HS-5 (cell line): ENCODE measurements around the gene LHPP.
"Not testable (repeated sequence)": the region's sequence is repeated elsewhere in the genome, so short reads cannot be mapped to it uniquely, and the experiment has no call there.

Experiments
- DNase-seq: peaks from one replicate; pipeline ENCODE4 v3.0.0-alpha.2; 2012; ENCODE audit warnings: low read depth

The LHPP gene

DNA sequence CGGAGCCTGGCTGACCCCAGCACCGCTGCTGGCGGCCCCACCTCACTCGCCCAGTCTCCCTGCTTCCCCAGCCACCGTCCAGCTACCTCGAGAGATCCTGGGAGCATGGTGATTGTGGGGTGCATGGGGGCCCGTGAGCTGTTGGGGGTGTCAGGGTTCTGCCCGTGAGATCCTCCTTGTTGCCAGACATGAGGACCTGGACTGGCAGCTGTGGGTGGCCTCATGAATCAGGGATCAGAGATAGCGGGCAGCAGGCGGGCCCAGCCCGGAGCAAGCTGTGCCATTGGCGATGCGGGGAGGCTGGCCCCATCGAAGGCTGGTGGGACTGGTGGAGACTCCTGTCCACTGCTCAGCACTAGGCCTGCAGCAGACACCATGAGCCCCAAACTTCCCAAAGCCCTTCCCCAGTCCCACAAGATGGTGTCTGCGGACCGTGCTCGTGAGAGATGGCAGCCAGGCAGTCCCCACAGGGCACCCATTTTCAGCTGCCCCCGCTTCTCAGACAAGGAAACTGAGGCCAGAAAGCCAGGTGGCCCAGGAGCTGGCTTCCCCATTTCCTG lies 75.6 kb downstream of the LHPP start:
- no peak for DNase-seq

DNA sequence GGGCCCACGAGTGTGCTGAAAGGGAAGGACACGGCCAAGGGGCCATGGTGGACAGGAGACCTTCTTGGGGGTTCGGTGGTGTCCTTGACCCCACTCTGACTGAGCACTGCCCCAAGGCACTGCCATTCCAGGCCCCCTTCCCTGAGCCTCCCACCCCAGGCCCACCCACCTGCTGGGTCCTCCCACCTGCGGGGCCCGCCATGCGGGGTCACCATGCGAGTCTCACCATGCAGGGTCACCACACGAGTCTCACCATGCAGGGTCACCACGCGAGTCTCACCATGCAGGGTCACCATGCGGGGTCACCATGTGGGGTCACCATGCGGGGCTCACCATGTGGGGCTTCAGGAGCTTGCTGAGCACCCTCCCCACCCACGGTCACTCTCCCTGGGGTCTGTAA lies 76.3 kb downstream of the LHPP start:
- no peak for DNase-seq

DNA sequence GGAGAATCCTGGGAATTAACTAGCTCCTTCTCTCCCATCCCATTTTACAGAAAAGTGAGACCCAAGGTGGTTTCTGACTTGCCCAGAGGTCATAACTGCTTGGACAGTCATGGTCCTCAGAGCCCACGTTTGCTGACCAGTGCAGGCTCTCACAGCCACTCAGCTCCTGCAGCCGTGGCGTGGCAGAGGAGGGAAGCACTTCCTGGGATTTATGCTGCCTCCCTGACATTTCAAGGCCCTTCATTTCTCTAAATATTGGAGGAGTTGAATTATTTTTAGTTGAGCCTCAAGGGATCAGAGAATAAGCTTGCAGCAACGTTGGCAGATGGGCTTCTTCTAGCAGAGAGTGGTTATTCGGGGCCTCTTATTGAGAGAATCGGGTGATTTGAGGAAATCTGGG lies 77.1 kb downstream of the LHPP start:
- DNase-seq: no peak

DNA sequence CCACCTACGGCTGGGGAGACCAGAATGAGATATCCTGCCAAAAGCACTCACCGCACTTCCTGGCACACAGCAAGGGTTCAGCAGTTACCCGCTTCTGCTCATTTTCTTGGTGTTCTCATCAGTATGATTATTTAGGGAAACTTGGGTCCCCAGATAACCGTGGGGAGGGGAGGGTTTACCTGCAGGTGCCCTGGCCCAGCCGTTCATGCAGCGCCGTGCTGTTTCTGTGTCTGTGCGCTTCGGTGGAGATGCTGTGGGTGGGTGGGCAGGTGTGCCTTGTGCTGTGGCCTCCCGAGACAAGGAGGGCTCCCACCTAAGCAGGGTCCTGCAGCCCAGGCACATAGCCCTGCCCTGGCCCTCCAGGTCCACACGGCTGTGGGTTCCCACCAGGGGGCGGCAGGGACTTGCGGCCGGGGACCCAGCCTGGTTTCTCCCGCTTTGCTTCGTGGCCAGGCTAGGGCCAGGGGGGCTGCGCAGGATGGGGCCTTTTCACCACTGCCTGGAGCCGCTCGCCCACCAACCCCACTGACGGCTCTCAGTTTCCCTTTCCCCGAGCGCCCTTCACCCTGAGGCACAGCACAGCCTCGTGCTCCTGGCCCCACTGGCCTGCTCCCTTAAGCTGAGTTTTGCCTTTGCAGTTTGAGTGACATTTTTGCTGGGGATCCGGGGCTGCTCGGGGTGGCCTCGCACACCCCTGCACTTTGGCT lies 78.5 kb downstream of the LHPP start:
- no peak for DNase-seq

- DNase-seq: no peak
Measured at GRCh38 chr10:124541076-124541903, 79.7 kb downstream of the LHPP start.

DNA sequence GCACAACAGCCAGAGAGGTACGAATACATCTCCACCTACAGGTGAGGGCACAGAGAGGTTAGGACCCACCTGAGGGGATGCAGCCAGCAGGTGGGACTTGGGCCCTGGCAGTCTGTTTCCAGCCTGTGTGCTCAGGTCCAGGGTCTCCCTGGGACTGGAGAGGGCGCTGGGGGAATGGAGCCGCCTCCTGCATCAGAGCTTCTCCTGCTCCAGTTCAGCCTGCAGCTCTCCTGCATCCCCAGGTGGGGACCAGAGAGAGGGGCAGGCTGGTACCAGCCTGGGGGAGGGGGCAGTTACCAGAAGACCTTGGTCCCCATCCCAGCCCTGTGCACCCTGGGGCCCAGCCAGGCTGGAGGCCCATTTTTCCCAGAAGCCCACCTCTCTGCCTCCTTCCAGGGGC lies 80.7 kb downstream of the LHPP start:
- no peak for DNase-seq

DNA sequence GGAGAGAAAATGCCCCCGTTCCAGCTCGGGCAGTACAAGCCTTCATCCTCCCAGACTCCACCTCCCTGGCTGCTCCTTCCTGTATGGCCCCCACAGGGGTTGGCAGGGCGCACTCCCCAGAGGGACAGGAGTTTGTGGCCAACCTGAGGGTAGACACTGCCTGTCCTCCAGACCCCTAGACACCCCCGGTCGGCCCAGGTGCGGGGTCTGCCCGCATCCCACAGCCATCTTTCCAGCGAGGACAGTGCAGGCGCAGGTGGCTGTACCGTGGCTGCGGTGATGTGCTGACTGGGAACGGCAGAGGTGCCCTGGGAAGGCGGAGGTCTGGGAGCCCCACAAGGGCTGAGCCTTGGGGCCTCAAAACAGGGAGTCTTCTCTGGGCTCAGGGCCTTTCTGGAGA lies 81.5 kb downstream of the LHPP start:
- DNase-seq: no peak

GRCh38 chr10:124543971-124544370 lies 82.3 kb downstream of the LHPP start:
- DNase-seq: no peak

- DNase-seq: no peak
Measured at GRCh38 chr10:124544711-124545110, 83.1 kb downstream of the LHPP start.

DNA sequence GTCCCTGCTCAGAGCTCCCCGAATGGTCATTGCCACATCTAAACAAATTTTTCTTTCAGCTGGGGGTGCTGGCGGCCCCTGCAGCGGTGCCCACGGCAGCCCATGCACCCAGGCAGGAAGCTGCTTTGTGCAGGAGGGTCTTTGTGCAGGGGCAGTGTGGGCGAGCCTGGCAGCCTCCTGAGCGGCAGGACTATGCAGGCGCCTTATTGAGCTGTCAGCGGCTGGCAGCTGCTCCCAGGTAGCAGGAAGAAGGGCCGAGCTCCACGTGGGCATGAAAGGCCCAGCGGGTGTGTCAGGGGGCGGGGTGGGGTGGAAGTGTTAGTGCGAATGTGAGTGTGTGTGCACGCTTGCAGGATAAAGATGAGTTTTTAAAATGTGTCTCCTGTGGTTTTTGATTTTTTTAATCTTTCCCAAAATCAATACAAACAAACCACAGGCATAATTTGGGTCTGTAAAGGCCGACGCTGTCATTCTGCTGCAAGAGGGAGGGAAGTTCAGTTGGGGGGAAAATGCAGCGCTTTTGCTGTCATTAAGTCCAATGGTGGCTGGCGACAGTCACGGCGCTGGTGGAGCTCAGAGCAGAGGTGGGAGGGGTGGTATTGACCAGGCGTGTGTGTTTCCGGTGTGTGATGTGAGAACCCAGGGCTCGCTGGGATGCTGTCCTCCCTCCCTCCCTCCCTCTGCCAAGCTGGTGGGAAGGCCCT lies 83.9 kb downstream of the LHPP start:
- no peak for DNase-seq

- DNase-seq: no peak
Measured at GRCh38 chr10:124546055-124546369, 84.4 kb downstream of the LHPP start.

DNA sequence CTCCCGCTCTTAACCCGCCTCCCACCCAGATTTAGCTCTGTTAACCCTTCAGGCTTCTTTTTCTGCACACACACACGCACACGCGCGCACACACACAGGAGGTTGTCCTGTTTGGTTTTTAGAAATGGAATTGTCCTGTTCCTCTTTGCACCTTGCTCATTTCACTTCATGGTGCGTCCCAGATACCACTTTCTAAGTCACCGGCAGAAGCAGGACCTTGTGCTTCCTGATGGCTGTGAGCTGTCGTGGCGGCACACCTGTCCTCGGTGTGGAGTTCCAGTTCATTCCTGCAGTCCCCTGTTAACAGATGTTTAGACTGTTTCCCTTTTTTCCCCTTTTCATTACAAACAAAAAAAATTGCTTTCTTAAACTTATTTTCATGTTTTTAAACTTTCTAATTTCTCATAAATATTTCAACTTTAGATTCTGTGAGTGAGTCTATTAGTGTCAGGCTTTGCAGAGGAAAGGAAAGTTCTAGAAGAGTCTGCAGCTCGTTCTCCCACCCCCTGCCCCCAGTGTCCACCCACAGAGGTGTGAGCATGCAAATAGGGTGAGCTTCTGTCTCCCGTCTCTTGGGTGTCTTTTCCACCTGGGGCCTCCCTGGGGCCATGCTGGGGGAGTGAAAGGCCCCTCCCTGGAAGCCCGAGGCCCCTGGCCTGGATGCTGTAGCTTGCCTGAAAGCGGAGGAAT lies 85.5 kb downstream of the LHPP start:
- no peak for DNase-seq

- DNase-seq: no peak
Measured at GRCh38 chr10:124547647-124548168, 86.1 kb downstream of the LHPP start.

DNA sequence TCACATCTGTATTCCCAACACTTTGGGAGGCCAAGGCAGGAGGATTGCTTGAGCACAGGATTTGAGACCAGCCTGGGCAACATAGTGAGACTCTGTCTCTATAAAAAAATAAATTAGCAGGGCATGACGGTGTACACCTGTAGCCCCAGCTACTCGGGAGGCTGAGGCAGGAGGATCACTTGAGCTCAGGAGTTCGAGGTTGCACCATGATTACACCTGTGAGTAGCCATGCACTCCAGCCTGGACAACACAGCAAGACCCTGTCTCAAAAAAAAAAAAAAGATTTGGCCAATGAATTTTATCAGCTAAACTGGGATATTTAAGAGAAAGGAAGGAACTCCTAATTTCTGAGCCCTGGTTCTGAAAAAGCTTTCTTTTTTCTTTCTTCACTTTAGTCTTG lies 87.5 kb downstream of the LHPP start:
- not testable (repeated sequence) for DNase-seq

DNA sequence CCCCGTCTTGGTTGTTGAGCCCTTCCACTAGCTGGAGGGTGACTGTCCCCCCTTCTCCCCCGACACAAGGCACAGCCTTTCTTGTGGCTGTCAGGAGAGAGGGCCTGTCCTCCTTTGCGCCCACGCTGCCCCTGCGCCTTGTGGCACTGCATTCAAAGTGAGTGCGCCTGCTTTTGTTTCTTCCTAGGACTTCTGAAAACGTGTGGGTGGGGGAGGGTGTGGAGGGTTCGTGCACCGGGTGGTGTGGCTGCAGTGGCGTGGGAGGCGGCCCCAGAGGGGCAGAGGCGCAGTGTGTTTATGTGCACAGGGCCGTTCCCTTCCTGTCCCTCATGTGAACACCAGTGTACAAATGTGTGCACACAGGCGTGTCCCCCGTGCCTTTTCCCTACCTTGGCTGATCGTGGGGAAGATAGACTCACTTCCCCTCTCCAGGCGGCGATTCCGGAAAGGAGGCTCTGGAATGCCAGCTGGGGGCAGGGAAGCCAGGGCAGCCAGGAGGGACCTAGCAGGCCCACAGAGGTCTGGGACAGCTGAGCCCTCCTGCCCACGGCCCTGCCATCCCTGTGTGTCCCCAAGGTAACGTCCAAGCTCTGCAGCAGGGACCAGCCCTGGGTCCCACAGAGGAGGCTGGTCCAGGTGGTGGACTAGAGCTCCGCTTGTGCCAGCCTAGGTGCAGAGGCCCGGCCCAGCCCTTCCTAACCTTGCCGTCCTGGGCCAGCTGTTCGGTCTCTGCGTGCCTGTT lies 88.8 kb downstream of the LHPP start:
- DNase-seq: no peak

DNA sequence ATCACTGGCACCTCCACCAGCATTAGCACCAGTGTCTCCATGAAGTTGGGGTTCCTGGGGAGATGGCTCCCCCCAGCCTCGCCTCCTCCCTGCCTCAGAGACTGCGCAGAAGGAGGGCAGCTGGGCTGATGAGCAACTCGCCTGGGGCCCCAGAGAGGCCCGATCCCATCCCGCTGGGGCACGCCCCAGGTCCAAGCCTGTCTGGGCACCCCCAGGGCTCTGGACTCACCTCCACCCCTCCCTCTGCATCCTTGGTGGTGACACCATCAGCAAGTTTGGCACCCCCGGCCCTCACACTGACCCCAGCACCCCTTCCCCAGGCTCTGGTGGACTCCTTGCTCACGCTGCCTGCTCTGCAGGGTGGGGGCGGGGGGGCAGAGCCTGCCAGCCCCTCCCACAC lies 89.5 kb downstream of the LHPP start:
- DNase-seq: no peak

GRCh38 chr10:124551755-124552154 lies 90.1 kb downstream of the LHPP start:
- no peak for DNase-seq

GRCh38 chr10:124552691-124553276 lies 91.2 kb downstream of the LHPP start:
- DNase-seq: no peak

GRCh38 chr10:124554085-124554858 lies 92.6 kb downstream of the LHPP start:
- DNase-seq: no peak

- no peak for DNase-seq
Measured at GRCh38 chr10:124557167-124557566, 95.5 kb downstream of the LHPP start.
